PC-3 (cell line): ENCODE measurements around the gene IFNA7. TPM values are rescaled to one million over a fixed set of nuclear protein-coding genes. Genes with fewer than 3 reads are reported as not detected.

Experiments
- ATAC-seq: fragments of 200-7000 bp; cut with Tn5 transposase; 2 replicates; pipeline ENCODE4 v1.9.1; 2020; ENCODE audit warnings: mild to moderate bottlenecking, moderate library complexity
- BruUV-seq: library from RNA; stranded (reverse); fragments of 400-500 nt; replicated peaks from 2 replicates; lab custom pipeline; 2021; lab: Mats Ljungman, UMichigan
- CTCF ChIA-PET: fragments of 300-600 bp; sonication (Branson Sonifier 250); formaldehyde crosslinking; loops from one replicate; lab custom pipeline; 2022; ENCODE audit warnings: antibody characterized with exemption; lab: Charles Lee
- POLR2A ChIA-PET: fragments of 300-600 bp; sonication (Branson Sonifier 250); formaldehyde crosslinking; loops from one replicate; lab custom pipeline; 2022; ENCODE audit warnings: antibody characterized with exemption; ENCODE audit not compliant: unreplicated experiment; lab: Charles Lee
- DNase-seq: peaks from one replicate; pipeline ENCODE4 v3.0.0-alpha.2; 2015
- H2AFZ ChIP-seq: fragments of 300-600 bp; sonication (generic); 2 replicates; pipeline ENCODE4 v1.6.0; 2016; ENCODE audit warnings: antibody characterized with exemption, low read length
- H3F3A ChIP-seq: fragments of 300-600 bp; sonication (generic); one replicate; pipeline ENCODE4 v1.6.0; 2017; ENCODE audit warnings: antibody characterized with exemption, low read length, control low read depth, mild to moderate bottlenecking; ENCODE audit not compliant: unreplicated experiment
- H3K27ac ChIP-seq: fragments of 300-600 bp; sonication (generic); 2 replicates; pipeline ENCODE4 v1.5.1; 2016; ENCODE audit warnings: mild to moderate bottlenecking, low read length
- H3K27me3 ChIP-seq: fragments of 300-600 bp; sonication (generic); 2 replicates; pipeline ENCODE4 v1.6.1; 2016; ENCODE audit warnings: low read length, mixed read lengths
- H3K36me3 ChIP-seq: fragments of 300-600 bp; sonication (generic); 2 replicates; pipeline ENCODE4 v1.6.1; 2016; ENCODE audit warnings: low read depth, mixed run types, low read length, mixed read lengths
- H3K4me1 ChIP-seq: fragments of 300-600 bp; sonication (generic); 2 replicates; pipeline ENCODE4 v1.5.1; 2016; ENCODE audit warnings: low read length; ENCODE audit not compliant: insufficient read depth
- H3K4me2 ChIP-seq: fragments of 300-600 bp; sonication (generic); 2 replicates; pipeline ENCODE4 v1.6.0; 2016; ENCODE audit warnings: low read length
- H3K4me3 ChIP-seq: fragments of 300-600 bp; sonication (generic); 2 replicates; pipeline ENCODE4 v1.5.1; 2016; ENCODE audit warnings: mild to moderate bottlenecking, low read length, mixed read lengths
- H3K79me2 ChIP-seq: fragments of 300-600 bp; sonication (generic); 2 replicates; pipeline ENCODE4 v1.6.1; 2017; ENCODE audit warnings: low read length, mixed read lengths
- H3K9ac ChIP-seq: fragments of 300-600 bp; sonication (generic); 2 replicates; pipeline ENCODE4 v1.6.0; 2016; ENCODE audit warnings: mild to moderate bottlenecking, low read length
- H3K9me2 ChIP-seq: fragments of 300-600 bp; sonication (generic); replicated peaks from 2 replicates; pipeline ENCODE4 v1.6.1; 2016; ENCODE audit warnings: mixed run types, low read length, mixed read lengths
- H3K9me3 ChIP-seq: fragments of 300-600 bp; sonication (generic); 2 replicates; pipeline ENCODE4 v1.6.1; 2016; ENCODE audit warnings: low read length, mixed read lengths
- H4K20me1 ChIP-seq: fragments of 300-600 bp; sonication (generic); 2 replicates; pipeline ENCODE4 v1.6.1; 2016; ENCODE audit warnings: low read length, mixed read lengths
- EZH2 ChIP-seq: fragments of 300-600 bp; sonication (generic); IDR thresholded peaks from one replicate; pipeline ENCODE4 v1.6.1; 2017; ENCODE audit warnings: antibody characterized with exemption, mild to moderate bottlenecking, low read length; ENCODE audit not compliant: unreplicated experiment
- EZH2phosphoT487 ChIP-seq: fragments of 300-600 bp; sonication (generic); IDR thresholded peaks from 2 replicates; pipeline ENCODE4 v1.6.1; 2018; ENCODE audit warnings: mild to moderate bottlenecking, antibody characterized with exemption, low read length, borderline replicate concordance
- intact Hi-C: fragments of 100-400 bp; cut with micrococcal nuclease; formaldehyde crosslinking; loops from 2 replicates; pipeline ENCODE4 v1.9.0; 2023
- total RNA-seq: library from RNA; depleted of rRNA; stranded (reverse); fragments of >200 nt; gene quantifications from 2 replicates; pipeline ENCODE4 v1.2.3, GENCODE V29; 2014
- TF ChIP-seq, protein P1 (sequence below): fragments of 300-600 bp; sonication (generic); conservative IDR thresholded peaks from 2 replicates; pipeline ENCODE4 v1.5.1; 2017; ENCODE audit warnings: antibody characterized with exemption, low read depth, mild to moderate bottlenecking, low read length

IFNA7 gene
- total RNA-seq, 1 experiment from 2014 or later = not detected

DNA sequence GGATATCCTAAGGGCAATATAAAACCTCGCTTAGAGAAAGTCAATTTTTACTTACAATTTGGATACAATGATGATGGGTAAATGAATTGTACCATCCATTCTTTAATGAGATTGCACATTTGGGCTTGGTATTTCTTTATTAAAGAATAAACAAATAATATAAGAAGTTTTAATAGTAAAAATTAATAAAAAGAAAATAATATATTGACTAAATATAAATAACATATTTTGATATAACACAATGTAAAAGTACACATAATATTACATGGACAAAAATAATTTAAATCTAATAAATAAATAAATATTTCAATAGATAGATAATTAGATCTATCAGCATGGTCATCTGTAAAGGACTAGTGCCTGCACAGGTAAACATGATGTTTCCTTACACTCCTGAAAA, 36.5 kb downstream of the IFNA7 start:
- no peaks in the 10 kb centered on the region for H3K9me2 ChIP-seq
- H3K27ac ChIP-seq = no peak overlapping the region
- H2AFZ ChIP-seq = no peak overlapping the region
- H3K36me3 ChIP-seq = no peaks in the 10 kb centered on the region
- CTCF ChIA-PET = no interaction called here
- no peak overlapping the region for H3K4me3 ChIP-seq
- no peak for DNase-seq
- no peaks in the 10 kb centered on the region for H3K9me3 ChIP-seq
- no peak for TF ChIP-seq EZH2phosphoT487
- TF ChIP-seq, protein P1, sequence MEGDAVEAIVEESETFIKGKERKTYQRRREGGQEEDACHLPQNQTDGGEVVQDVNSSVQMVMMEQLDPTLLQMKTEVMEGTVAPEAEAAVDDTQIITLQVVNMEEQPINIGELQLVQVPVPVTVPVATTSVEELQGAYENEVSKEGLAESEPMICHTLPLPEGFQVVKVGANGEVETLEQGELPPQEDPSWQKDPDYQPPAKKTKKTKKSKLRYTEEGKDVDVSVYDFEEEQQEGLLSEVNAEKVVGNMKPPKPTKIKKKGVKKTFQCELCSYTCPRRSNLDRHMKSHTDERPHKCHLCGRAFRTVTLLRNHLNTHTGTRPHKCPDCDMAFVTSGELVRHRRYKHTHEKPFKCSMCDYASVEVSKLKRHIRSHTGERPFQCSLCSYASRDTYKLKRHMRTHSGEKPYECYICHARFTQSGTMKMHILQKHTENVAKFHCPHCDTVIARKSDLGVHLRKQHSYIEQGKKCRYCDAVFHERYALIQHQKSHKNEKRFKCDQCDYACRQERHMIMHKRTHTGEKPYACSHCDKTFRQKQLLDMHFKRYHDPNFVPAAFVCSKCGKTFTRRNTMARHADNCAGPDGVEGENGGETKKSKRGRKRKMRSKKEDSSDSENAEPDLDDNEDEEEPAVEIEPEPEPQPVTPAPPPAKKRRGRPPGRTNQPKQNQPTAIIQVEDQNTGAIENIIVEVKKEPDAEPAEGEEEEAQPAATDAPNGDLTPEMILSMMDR = no peak
- no peak for TF ChIP-seq EZH2
- H3K4me1 ChIP-seq = no peaks in the 10 kb centered on the region
- H3F3A ChIP-seq = no peaks in the 10 kb centered on the region
- BruUV-seq = no TSS peak
- POLR2A ChIA-PET = no interaction called here
- H3K4me2 ChIP-seq = no peak overlapping the region
- intact Hi-C loops = no loop called here
- H4K20me1 ChIP-seq = no peaks in the 10 kb centered on the region
- ATAC-seq = no peak
- no peak overlapping the region for H3K9ac ChIP-seq
- peaks cover 4% of the 10 kb centered on the region; the same call in 1 of the 2 replicates for H3K27me3 ChIP-seq
- H3K79me2 ChIP-seq = no peaks in the 10 kb centered on the region

GRCh38 chr9:21160178-21160577, 41.8 kb downstream of the IFNA7 start:
- CTCF ChIA-PET = no interaction called here
- DNase-seq = no peak
- Histone ChIP-seq H3K27me3 (no peaks in the 10 kb centered on the region), H3K4me3 (no peak overlapping the region), H3K27ac (no peak overlapping the region), H2AFZ (no peak overlapping the region), H3K9me2 (no peaks in the 10 kb centered on the region), H3K4me1 (no peaks in the 10 kb centered on the region), H3F3A (no peaks in the 10 kb centered on the region), H3K9ac (no peak overlapping the region), H3K9me3 (no peaks in the 10 kb centered on the region), H3K79me2 (no peaks in the 10 kb centered on the region), H3K36me3 (no peaks in the 10 kb centered on the region), H4K20me1 (no peaks in the 10 kb centered on the region), H3K4me2 (no peak overlapping the region)
- intact Hi-C loops = no loop called here
- POLR2A ChIA-PET = interaction anchor here (0.6 kb wide), 1 partner anchor 111 kb away, joined by 3 read pairs; no protein-coding TSS in a partner anchor
- BruUV-seq = no TSS peak
- ATAC-seq = no peak
- TF ChIP-seq EZH2phosphoT487 (no peak), EZH2 (no peak)
- TF ChIP-seq, protein P1 = no peak

DNA sequence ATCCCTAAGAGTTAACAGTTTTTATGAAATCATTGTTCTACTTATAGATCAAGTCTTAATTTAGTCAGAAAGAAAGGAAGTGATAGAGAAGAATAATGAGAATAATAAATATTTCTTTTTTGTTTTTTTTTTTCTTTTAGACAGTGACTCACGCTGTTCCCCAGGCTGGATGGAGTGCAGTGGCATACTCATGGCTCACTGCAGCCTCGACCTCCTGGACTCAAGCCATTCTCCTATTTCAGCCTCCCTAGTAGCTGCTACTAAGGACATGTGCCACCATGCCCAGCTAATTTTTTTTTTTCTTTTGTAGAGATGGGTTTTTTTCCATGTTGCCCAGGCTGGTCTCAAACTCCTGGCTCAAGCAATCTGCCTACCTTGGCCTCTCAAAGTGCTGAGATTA, 46.5 kb downstream of the IFNA7 start:
- POLR2A ChIA-PET = no interaction called here
- DNase-seq = no peak
- BruUV-seq = no TSS peak

More for the DNA sequence above, 46.5 kb downstream of the IFNA7 start:
- ATAC-seq = no peak
- Histone ChIP-seq H2AFZ (no peak overlapping the region), H3K9me3 (no peaks in the 10 kb centered on the region), H3K27ac (no peak overlapping the region), H3K79me2 (no peaks in the 10 kb centered on the region), H3K36me3 (no peaks in the 10 kb centered on the region), H3K4me1 (no peaks in the 10 kb centered on the region), H3K27me3 (no peaks in the 10 kb centered on the region; the same call in 1 of the 2 replicates), H3K4me3 (no peak overlapping the region), H4K20me1 (no peaks in the 10 kb centered on the region), H3K9me2 (no peaks in the 10 kb centered on the region), H3K4me2 (no peak overlapping the region), H3F3A (no peaks in the 10 kb centered on the region), H3K9ac (no peak overlapping the region)
- TF ChIP-seq EZH2 = no peak
- TF ChIP-seq, protein P1 = no peak
- TF ChIP-seq EZH2phosphoT487 = no peak
- CTCF ChIA-PET = no interaction called here
- intact Hi-C loops = no loop called here
